CD4-positive, alpha-beta T cell treated with Interleukin-2 at 100 ng/mL for 4 hours (primary cell): ENCODE results near the gene NPPA.

ENCODE experiments used
- DNase-seq: peaks from one replicate; pipeline ENCODE4 v3.0.0-alpha.2; 2020; ENCODE audit warnings: low spot score

Gene NPPA

GRCh38 chr1:11841245-11842153 lies 6.1 kb downstream of the NPPA start:
- no peak for DNase-seq

DNA sequence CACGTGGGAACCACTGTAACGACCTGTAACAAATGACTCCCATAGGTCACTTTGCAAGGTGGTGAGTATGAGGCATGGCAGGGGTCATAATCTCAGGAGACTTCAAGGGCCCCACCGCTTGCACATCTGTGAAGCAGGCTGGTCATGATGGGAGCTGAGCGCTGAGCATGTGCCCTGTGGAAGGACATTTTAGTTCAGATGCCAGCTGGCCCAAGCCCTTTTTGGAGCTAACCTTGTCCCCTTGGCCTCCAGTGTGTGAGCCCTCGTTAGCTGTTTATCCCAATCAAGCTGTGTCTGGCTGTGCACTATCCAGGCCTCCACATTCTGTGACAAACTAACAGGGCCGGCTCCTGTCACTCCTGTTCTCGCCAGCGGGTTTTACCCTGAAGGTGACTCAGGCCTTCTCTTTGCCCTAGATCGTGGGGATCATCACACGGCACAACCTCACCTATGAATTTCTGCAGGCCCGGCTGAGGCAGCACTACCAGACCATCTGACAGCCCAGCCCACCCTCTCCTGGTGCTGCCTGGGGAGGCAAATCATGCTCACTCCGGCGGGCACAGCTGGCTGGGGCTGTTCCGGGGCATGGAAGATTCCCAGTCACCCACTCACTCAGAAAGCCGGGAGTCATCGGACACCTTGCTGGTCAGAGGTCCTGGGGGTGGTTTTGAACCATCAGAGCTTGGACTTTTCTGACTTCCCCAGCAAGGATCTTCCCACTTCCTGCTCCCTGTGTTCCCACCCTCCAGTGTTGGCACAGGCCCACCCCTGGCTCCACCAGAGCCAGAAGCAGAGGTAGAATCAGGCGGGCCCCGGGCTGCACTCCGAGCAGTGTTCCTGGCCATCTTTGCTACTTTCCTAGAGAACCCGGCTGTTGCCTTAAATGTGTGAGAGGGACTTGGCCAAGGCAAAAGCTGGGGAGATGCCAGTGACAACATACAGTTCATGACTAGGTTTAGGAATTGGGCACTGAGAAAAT lies 7.6 kb downstream of the NPPA start:
- no peak for DNase-seq

- peak; percentile 73 for DNase-seq
Measured at GRCh38 chr1:11838349-11839272, 9.0 kb downstream of the NPPA start.

DNA sequence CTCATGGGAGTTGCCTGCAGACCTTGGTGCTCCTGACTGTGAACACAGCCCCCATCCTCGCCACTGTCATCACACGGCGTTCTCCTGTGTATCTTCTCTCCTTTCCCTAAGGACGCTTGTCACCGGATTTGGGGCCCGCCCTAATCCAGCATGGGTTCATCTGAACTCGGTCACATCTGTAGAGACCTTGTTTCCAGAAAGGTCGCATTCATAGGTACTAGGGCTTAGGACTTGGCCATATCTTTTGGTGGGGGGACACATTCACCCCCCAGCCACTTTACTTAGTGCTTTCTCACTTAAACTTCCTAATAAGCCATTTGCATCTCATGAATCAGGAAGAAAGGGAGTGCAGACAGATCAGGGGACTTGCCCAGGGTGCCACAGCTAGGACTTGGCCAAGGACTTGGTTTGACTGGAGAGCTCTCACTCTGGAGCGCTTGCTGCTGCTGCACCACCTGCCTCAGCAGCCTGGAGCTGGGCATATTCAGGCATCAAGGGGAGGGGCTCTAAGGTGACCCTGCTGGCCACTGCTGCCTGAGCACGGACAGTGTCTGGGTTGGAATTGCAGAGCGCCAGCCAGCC lies 9.7 kb downstream of the NPPA start:
- DNase-seq, result no peak

DNA sequence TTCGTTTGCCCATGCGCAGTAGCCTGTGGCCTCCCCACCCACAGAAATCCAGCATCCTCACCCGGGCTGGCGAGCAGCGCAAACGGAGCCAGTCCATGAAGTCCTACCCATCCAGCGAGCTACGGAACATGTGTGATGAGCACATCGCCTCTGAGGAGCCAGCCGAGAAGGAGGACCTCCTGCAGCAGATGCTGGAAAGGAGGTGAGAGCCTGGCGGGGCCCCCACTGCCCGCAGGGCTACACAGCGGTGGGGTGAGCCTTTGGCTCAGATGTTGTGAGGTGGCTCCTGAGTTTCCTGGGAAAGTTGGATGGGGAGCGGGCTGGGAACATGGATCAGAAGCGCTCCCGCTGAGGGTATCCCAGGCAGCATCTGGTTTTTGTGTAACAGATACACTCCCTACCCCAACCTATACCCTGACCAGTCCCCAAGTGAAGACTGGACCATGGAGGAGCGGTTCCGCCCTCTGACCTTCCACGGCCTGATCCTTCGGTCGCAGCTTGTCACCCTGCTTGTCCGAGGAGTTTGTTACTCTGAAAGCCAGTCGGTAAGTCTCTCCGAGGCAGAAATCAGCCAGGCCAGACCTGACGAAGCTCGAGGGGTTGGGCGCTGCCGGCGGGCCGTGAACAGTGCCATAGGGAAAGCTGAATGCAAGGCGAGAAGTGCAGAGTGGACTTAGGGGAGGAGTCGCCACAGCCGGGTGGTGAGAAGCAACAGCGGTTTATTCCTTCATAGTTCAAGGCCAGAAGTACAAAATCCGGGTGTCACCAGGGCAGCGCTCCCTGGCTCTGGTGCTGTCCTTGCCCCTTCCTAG lies 10.4 kb downstream of the NPPA start:
- DNase-seq, result no peak

GRCh38 chr1:11835441-11836225 lies 11.9 kb downstream of the NPPA start:
- DNase-seq, result no peak

DNA sequence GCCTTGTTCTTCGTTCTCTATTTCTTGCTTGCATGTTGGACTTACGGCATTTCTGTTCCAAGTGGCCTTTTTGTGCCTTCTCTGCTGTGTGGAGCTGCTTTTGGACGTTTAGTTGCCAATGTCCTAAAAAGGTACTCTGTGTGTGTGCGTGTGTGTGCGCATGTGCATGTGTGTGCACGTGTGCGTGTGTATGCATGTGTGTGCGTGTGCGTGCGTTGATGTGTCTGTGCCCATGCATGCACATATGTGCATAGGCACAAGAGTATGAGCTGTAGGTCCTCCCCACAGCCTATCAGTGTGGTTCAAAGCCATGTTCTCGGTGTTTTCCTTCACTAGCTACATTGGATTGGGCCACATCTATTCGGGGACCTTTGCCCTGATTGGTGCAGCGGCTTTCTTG lies 13.7 kb downstream of the NPPA start:
- DNase-seq, result no peak

DNA sequence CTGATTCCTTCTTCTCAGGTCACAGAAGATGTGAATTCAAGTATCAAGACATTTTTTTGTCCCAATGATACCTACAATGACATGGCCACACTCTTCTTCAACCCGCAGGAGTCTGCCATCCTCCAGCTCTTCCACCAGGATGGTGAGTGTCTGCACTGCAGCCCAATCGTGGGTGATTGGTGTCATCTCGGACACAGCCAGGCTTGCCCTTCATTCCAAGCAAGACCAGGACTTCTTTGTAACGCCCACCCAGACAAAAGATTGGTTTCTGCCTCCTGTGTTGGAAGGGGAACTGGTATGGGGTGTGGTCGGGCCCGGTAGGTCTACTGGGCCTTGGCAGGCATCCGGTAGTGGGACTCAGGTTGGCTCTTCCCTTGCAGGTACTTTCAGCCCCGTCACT lies 14.1 kb downstream of the NPPA start:
- DNase-seq, result no peak

GRCh38 chr1:11831945-11832725 lies 15.4 kb downstream of the NPPA start:
- no peak for DNase-seq

- no peak for DNase-seq
Measured at GRCh38 chr1:11828511-11828910, 19.1 kb downstream of the NPPA start.

DNA sequence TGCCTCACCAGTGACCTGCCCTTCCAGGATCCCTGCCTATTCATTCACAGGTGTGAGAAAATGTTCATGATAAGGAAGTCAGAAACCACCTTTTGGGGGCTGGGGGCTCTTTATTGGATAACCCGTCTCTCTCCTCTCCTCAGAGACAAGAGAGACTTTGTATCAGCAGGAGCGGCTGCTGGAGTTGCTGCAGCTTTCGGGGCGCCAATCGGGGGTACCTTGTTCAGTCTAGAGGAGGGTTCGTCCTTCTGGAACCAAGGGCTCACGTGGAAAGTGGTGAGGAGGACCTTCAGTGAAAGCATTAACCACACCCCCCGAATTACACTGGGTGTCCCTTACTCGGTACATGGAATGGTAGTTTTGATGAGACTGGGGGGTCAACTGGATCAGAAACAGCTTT lies 20.6 kb downstream of the NPPA start:
- no peak for DNase-seq

GRCh38 chr1:11825131-11825530 lies 22.5 kb downstream of the NPPA start:
- no peak for DNase-seq

GRCh38 chr1:11823366-11824137 lies 24.0 kb downstream of the NPPA start:
- no peak for DNase-seq

DNA sequence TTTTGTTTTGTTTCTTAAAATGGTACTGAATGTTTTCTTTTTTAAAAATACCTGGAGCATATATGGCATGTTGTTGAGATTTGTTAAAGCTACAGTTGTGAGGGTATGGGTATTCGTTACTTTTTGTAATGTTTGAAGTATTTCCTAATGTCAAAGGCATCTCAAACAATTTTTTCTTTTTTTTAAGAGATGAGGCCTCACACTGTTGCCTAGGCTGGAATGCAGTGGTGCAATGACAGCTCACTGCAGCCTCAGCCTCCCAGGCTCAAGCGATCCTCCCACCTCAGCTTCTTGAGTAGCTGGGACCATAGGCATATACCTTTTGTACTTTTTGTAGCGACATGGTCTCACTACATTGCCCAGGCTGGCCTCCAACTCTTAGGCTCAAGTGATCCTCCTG lies 25.5 kb downstream of the NPPA start:
- no peak for DNase-seq

DNA sequence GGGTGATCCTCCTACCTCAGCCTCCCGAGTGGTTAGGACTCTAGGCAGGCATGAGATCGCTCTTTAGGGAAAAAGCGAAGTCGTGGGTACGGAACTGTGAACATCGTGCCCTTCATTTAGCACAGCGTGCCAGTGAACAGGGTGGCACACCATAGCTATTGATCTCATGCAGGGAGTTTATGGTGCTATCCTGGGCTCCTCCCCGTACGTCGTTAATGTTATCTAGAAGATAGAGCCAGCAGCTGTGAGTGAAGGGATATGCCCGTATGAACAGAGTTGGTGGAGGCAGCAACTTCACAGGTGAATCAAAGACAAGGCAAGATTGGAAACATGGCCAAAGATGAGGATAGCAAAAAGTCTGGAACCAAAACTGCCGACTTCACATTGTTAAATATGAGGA lies 30.4 kb downstream of the NPPA start:
- DNase-seq, result no peak

GRCh38 chr1:11813021-11813420 lies 34.6 kb downstream of the NPPA start:
- no peak for DNase-seq

GRCh38 chr1:11807133-11807532 lies 40.5 kb downstream of the NPPA start:
- DNase-seq, result no peak

- peak; percentile 3 for DNase-seq
Measured at GRCh38 chr1:11806307-11806936, 41.2 kb downstream of the NPPA start.
